ENCODE results near the gene CCN2. TPM values are rescaled to one million over a fixed set of nuclear protein-coding genes. Genes with fewer than 3 reads are reported as not detected.

CCN2 gene
- polyA plus RNA-seq, 1 of the 3 experiments (the other 2 are of a cell fraction): 709 TPM

DNA sequence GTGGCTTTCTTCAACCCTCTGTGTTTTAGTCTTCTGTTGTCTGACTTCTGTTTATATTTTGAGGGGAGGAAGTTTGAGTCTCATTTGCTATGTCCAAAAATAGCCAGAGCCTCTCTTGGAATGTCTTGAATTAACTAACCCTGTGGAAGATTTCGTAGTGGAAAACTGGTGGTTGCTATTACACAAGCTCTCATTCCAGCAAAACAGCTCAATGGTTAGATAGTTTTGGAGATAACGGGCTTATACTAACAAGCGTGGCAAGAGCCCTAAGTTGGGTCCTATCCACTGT, 1.6 kb downstream of the CCN2 start:
- Histone ChIP-seq H3K9me3 (no peaks in the 10 kb centered on the region), H3K79me2 (ENCODE audit: insufficient read depth) (peaks cover 45% of the 10 kb centered on the region), H3K4me3 (ENCODE audit: low read depth in 2 of 2, low read length in 1 of 2) (peak overlapping the region; percentile 69 to 80), H4K20me1 (ENCODE audit: insufficient read depth) (peaks cover 26% of the 10 kb centered on the region), H3K36me3 (replicated peaks in 1 of 2; ENCODE audit: control insufficient read depth in 1 of 2, insufficient read depth in 2 of 2, low read length in 1 of 2) (peaks cover 12 to 24% of the 10 kb centered on the region in 2 experiments), H3F3A (replicated peaks; ENCODE audit: insufficient read depth) (peaks cover 76% of the 10 kb centered on the region), H3K27ac (ENCODE audit: low read depth in 2 of 2, low read length in 1 of 2) (peak overlapping the region; percentile 70 to 97; a peak in 3 of 4 replicates), H2AFZ (ENCODE audit: low read depth) (no peak overlapping the region), H3K9me2 (no peaks in the 10 kb centered on the region), H3K9ac (peak overlapping the region; percentile 98), H3K4me2 (peak overlapping the region; percentile 81), H3K4me1 (ENCODE audit: control insufficient read depth in 1 of 2, insufficient read depth in 2 of 2, low read depth in 1 of 2, low read length in 1 of 2) (peaks cover 7 to 29% of the 10 kb centered on the region in 2 experiments), H3K27me3 (ENCODE audit: insufficient read depth) (no peaks in the 10 kb centered on the region)
- TF ChIP-seq EP300 (IDR thresholded peaks at IDR 0.05; ENCODE audit: borderline replicate concordance in 1 of 2, low read depth in 1 of 2, low read length in 1 of 2) (no peak), RFX5 (IDR thresholded peaks at IDR 0.05; ENCODE audit: low read length) (no peak), MEF2A (IDR thresholded peaks at IDR 0.05; ENCODE audit: borderline replicate concordance, low read depth) (0 out of 2 replicates have a peak, but pooled peaks have one; percentile 29)
- DNase-seq: no peak
- ChIA-PET POLR2A (no interaction called here), CTCF (interaction anchor here (0.7 to 1.8 kb wide), 4 partner anchors 9 to 211 kb away, joined by 3 to 7 read pairs (median 4); no protein-coding TSS in a partner anchor)
- 10% methylated on average over 3 of the region's 3 CpGs for WGBS (ENCODE audit: low lambda C conversion rate)

DNA sequence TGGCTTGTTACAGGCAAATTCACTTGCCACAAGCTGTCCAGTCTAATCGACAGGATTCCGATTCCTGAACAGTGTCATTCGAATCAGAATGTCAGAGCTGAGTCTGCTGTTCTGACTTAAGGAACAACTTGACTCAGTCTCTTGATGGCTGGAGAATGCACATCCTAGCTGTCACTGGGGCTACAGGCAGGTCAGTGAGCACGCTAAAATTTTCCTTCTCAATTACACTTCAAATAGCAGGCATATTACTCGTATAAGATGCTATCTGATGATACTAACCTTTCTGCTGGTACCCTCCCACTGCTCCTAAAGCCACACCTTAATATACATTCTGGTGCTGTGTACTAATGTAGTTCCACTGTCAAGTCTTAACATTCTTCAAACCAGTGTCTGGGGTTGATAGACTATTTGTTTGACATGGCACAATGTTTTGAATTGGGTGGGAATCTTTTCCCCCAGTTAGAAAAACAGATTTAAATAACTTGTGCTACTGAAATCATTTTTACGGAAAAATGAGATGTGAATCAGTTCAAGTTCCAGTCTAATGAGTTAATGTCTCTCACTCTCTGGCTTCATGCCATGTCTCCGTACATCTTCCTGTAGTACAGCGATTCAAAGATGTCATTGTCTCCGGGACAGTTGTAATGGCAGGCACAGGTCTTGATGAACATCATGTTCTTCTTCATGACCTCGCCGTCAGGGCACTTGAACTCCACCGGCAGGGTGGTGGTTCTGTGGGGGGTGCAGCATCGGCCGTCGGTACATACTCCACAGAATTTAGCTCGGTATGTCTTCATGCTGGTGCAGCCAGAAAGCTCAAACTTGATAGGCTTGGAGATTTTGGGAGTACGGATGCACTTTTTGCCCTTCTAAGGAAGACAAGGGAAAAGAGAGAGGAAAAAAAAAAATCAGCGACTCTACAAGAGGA, 2.2 kb downstream of the CCN2 start:
- no peaks in the 10 kb centered on the region for H3K9me3 ChIP-seq
- POLR2A ChIA-PET: no interaction called here
- H3K9ac ChIP-seq: peak overlapping the region; percentile 98
- WGBS (ENCODE audit: low lambda C conversion rate): 11% methylated on average over 18 of the region's 18 CpGs
- H2AFZ ChIP-seq (ENCODE audit: low read depth): no peak overlapping the region
- peak overlapping the region; percentile 70 to 97; a peak in 3 of 4 replicates for H3K27ac ChIP-seq (ENCODE audit: low read depth in 2 of 2, low read length in 1 of 2)
- H3K27me3 ChIP-seq (ENCODE audit: insufficient read depth): no peaks in the 10 kb centered on the region
- DNase-seq: no peak
- H3K4me2 ChIP-seq: peak overlapping the region; percentile 81
- peaks cover 26% of the 10 kb centered on the region for H4K20me1 ChIP-seq (ENCODE audit: insufficient read depth)
- peaks cover 12 to 24% of the 10 kb centered on the region in 2 experiments for H3K36me3 ChIP-seq (replicated peaks in 1 of 2; ENCODE audit: control insufficient read depth in 1 of 2, insufficient read depth in 2 of 2, low read length in 1 of 2)
- H3K4me3 ChIP-seq (ENCODE audit: low read depth in 2 of 2, low read length in 1 of 2): peak overlapping the region; percentile 69 to 80
- H3F3A ChIP-seq (replicated peaks; ENCODE audit: insufficient read depth): peaks cover 74% of the 10 kb centered on the region
- H3K9me2 ChIP-seq: no peaks in the 10 kb centered on the region
- H3K79me2 ChIP-seq (ENCODE audit: insufficient read depth): peaks cover 45% of the 10 kb centered on the region
- CTCF ChIA-PET: interaction anchor here (0.7 to 1.8 kb wide), 5 partner anchors 10 to 212 kb away, joined by 3 to 7 read pairs (median 3); no protein-coding TSS in a partner anchor
- 0 out of 2 replicates have a peak, but pooled peaks have one; percentile 1 for TF ChIP-seq JUND (IDR thresholded peaks at IDR 0.05)
- TF ChIP-seq FOSL2 (IDR thresholded peaks at IDR 0.05; ENCODE audit: borderline replicate concordance, low read depth): 0 out of 2 replicates have a peak, but pooled peaks have one; percentile 9
- TF ChIP-seq, protein P1, sequence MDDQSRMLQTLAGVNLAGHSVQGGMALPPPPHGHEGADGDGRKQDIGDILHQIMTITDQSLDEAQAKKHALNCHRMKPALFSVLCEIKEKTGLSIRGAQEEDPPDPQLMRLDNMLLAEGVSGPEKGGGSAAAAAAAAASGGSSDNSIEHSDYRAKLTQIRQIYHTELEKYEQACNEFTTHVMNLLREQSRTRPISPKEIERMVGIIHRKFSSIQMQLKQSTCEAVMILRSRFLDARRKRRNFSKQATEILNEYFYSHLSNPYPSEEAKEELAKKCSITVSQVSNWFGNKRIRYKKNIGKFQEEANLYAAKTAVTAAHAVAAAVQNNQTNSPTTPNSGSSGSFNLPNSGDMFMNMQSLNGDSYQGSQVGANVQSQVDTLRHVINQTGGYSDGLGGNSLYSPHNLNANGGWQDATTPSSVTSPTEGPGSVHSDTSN (IDR thresholded peaks at IDR 0.05): peak; percentile 28; the same call in 1 of the 2 replicates
- TF ChIP-seq, protein P2, sequence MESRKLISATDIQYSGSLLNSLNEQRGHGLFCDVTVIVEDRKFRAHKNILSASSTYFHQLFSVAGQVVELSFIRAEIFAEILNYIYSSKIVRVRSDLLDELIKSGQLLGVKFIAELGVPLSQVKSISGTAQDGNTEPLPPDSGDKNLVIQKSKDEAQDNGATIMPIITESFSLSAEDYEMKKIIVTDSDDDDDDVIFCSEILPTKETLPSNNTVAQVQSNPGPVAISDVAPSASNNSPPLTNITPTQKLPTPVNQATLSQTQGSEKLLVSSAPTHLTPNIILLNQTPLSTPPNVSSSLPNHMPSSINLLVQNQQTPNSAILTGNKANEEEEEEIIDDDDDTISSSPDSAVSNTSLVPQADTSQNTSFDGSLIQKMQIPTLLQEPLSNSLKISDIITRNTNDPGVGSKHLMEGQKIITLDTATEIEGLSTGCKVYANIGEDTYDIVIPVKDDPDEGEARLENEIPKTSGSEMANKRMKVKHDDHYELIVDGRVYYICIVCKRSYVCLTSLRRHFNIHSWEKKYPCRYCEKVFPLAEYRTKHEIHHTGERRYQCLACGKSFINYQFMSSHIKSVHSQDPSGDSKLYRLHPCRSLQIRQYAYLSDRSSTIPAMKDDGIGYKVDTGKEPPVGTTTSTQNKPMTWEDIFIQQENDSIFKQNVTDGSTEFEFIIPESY (IDR thresholded peaks at IDR 0.05; ENCODE audit: borderline replicate concordance, low read depth): no peak
- peak; percentile 15; the same call in 1 of the 2 replicates for TF ChIP-seq SIN3A (IDR thresholded peaks at IDR 0.05; ENCODE audit: borderline replicate concordance, low read depth, low read length)
- peak; percentile 62; the same call in 1 of the 2 replicates for TF ChIP-seq NFIC (IDR thresholded peaks at IDR 0.05; ENCODE audit: borderline replicate concordance)
- TF ChIP-seq ELF1 (IDR thresholded peaks at IDR 0.05): 0 out of 2 replicates have a peak, but pooled peaks have one; percentile 10
- TF ChIP-seq POLR2AphosphoS5 (IDR thresholded peaks at IDR 0.05; ENCODE audit: low read depth, low read length): peak; percentile 84; the same call in 1 of the 2 replicates
- no peak for TF ChIP-seq EZH2phosphoT487 (IDR thresholded peaks at IDR 0.05; ENCODE audit: borderline replicate concordance, low read depth)
- TF ChIP-seq NRF1 (IDR thresholded peaks at IDR 0.05; ENCODE audit: low read depth, low read length): no peak
- peaks cover 7 to 24% of the 10 kb centered on the region in 2 experiments for H3K4me1 ChIP-seq (ENCODE audit: control insufficient read depth in 1 of 2, insufficient read depth in 2 of 2, low read depth in 1 of 2, low read length in 1 of 2)

Data from SK-N-SH (cell line).